AML-193 (cell line): ENCODE results near the gene LELP1.
"Not testable (repeated sequence)": the region's sequence is repeated elsewhere in the genome, so short reads cannot be mapped to it uniquely, and the experiment has no call there.

Experiments
- DNase-seq, 2 experiments: peaks; one replicate each; lab custom pipeline; 2025; lab: John Stamatoyannopoulos, UW

Gene LELP1

GRCh38 chr1:153229076-153229829 lies 26.0 kb downstream of the LELP1 start:
- DNase-seq: not testable (repeated sequence)

DNA sequence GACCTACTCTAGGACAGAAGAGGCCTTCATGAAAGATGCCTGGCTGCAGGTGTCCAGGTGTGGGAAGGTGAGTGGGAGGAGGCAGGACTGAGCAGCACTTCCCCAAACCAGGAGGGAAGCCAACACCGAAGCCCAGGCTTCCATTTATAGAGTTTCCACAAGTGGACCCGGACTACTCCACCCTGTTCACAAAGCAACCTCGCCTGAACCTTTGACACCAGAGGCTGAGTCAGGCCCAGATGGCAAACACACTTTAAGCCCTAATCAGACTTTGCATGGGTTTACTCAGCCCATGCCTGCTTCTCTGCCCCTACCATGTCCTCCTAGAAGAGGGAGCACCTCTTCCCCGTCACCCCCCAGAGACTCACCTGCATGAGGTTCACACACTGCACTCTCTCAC lies 28.1 kb downstream of the LELP1 start:
- DNase-seq: no peak

DNA sequence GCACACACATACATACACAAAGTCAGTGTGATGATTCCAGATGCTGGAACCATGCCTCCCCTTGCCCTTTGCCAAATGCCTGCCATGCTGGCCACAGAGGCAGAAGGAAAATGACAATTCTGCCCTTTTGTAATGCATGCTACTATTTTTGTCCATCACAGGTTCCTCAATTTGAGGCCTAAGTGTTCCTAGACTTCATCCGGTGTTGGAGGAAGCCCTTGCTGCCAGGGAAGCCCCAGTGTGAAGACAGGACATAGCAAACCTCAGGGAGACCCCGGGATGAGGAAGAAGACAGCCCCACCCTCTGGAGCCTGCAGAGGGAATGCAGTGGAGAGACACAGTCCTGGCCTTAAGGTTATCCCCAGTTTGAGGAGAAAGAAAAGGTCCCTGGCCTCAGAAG lies 28.6 kb downstream of the LELP1 start:
- DNase-seq: no peak

DNA sequence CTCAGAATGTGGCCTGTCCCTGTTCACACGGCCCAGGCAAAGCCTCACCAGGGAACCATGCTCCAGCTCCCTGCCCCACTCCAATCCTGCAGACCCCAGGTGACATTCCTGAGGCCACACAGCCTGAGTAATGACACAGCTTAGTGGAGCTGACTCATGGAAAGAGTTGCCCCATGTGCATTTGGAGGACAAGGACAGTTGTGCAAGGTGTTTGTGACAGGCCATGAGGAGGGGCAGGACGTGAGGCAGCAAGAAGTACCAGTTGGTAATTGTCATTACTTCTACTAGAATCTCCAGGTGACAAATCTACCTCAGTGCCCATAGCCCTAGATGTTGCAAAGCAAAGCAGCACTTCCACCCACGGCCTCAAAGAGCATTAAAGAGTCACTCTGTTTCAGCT lies 29.3 kb downstream of the LELP1 start:
- DNase-seq: peak in 1 of 2 experiments; percentile 14

- DNase-seq: no peak
Measured at GRCh38 chr1:153233448-153233847, 30.2 kb downstream of the LELP1 start.

- DNase-seq: no peak
Measured at GRCh38 chr1:153238527-153238926, 35.3 kb downstream of the LELP1 start.

GRCh38 chr1:153242160-153242559 lies 38.9 kb downstream of the LELP1 start:
- no peak for DNase-seq

DNA sequence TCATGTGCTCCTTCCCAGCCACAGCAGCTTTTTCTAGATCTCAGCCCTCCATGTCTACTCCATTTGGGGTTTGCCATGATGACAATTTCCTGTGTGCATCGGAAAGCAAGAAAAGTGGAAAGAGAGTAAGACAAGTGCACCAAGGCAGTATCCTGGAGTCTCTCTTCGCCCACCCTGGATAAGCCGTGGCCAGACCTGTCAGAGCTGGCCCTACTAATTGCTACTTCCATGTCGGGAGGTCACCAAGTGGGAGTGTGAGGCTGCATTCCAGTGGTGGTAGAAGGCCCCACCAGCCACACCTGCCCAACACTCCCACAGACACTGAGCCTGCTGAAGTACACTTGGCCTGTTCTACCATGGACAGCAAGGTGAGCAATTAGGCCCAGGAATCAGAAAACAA lies 42.2 kb downstream of the LELP1 start:
- DNase-seq: no peak

GRCh38 chr1:153246018-153246417 lies 42.8 kb downstream of the LELP1 start:
- DNase-seq: no peak

DNA sequence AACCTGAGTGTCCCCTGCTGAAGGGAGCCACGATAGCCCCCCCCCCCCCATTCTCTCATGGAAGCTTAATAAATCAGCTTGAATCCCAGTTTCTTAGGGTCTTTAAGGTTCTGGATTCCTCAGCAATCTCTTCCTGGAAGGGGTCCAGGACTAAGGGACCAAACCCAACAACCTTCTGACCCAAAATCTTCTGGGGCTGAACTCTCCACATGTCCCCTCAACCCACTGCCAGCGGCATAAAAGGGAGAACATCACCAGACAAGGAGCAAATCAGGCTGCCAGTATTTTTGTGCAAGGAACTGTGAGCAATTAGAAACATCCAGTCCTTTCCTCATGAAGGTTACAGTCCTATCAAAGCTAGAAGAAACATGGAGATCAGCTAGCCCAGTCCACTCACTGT lies 43.6 kb downstream of the LELP1 start:
- DNase-seq: no peak

- DNase-seq: no peak
Measured at GRCh38 chr1:153248176-153248879, 45.1 kb downstream of the LELP1 start.

DNA sequence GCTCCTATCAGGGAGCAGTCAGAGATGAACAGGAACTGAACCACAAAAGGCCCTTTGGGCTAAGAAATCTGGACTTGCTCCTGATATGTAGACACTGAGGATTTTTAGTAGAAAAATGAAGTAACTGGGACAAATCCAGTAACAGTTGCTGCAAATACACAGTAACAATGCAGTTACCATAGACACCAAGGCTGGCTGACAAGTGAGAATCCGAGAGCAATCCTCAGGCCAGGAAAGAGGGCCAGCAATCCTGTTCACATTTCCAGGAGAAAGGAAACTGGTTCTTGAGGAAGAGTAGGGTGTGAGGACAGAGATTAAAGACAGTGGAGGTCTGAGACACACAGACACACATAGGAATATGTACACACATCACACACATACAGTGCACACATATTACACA lies 46.9 kb downstream of the LELP1 start:
- DNase-seq: no peak

DNA sequence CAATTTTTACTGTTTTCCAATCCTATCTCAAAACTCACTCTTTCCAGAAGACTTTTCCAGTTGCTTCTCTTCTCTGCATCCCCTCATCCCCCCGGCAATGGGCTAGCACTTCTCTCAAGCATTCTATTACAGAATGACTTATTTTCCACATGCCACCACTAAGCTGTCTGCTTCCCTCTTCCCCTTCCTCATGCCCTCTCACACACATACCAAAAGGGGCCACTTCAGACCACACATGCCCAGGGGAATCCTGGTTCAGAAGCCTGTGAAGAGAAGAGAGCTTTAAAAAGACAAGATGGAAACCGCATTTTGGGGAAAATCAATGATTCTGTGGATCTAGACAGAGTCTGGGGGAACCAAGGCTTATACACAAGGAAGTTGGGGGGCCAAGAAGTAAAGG lies 47.9 kb downstream of the LELP1 start:
- DNase-seq: no peak

DNA sequence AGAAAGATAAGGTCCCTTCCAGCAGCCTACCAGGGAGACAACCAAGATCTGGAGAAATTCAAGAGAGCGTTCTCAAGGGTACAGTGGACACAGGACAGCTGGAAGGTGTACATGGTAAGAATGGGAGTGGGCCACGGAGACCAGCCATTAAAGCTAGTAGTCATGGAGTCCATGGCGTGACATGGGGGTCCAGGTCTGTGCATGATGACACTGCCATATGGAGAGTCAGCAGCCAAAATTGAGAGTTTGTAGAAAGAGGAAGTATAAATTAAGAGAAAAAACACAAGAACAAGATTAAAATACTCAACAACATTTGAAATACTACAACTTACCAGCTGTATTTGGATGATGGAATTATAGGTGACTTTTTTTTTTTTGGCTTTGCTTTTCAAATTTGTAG lies 48.3 kb downstream of the LELP1 start:
- DNase-seq: no peak

- DNase-seq: no peak
Measured at GRCh38 chr1:153251988-153252387, 48.8 kb downstream of the LELP1 start.

DNA sequence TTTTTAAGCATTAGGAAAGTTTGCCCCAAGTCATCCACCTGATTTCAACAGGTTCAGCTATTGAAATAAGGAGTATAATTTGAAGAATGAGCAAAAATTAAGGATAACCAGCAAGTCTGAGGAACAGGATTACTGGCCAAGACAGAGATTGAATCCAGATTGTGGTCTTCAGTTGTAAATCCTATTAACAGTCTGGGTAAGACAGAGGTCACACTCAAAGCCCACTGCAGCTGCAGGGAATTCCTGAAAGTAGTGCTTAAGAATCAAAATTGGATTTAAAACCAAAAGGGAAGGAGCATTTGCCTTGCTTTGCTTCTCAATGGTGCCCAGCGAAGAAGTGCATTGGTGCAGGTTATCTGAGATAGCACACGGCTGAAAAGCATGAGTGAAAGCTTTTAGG lies 49.8 kb downstream of the LELP1 start:
- DNase-seq: no peak

- no peak for DNase-seq
Measured at GRCh38 chr1:153253693-153254092, 50.5 kb downstream of the LELP1 start.
